ENCODE results near the gene WDFY1.

Gene WDFY1

GRCh38 chr2:223944703-223945531 lies at the start of gene WDFY1:
Gene WDFY1 (minus strand): TSS chr2:223945335. CDS start chr2:223945284, 51 bp downstream.
- Histone ChIP-seq H3K36me3 (ENCODE audit: insufficient read depth, low read length) (peaks cover 3% of the 10 kb centered on the region; the same call in 1 of the 2 replicates), H3K4me1 (ENCODE audit: control insufficient read depth, insufficient read depth, low read length, unreplicated experiment) (peaks cover 13% of the 10 kb centered on the region), H2AFZ (ENCODE audit: low read length, unreplicated experiment) (peak within 1 kb of the TSS; percentile 87), H3K27ac (ENCODE audit: low read depth, low read length) (peak within 1 kb of the TSS; percentile 81), H3K79me2 (ENCODE audit: control insufficient read depth, insufficient read depth, low read length, unreplicated experiment) (peaks cover 42% of the 10 kb centered on the region), H3K4me3 (ENCODE audit: low read depth, low read length) (peak within 1 kb of the TSS; percentile 87), H3K27me3 (ENCODE audit: insufficient read depth, low read length) (no peaks in the 10 kb centered on the region)

- Histone ChIP-seq H3K4me1 (ENCODE audit: control insufficient read depth, insufficient read depth, low read length, unreplicated experiment) (peaks cover 26% of the 10 kb centered on the region), H3K4me3 (ENCODE audit: low read depth, low read length) (no peak overlapping the region), H3K27ac (ENCODE audit: low read depth, low read length) (peak overlapping the region; percentile 62), H3K79me2 (ENCODE audit: control insufficient read depth, insufficient read depth, low read length, unreplicated experiment) (peaks cover 12% of the 10 kb centered on the region), H2AFZ (ENCODE audit: low read length, unreplicated experiment) (no peak overlapping the region), H3K27me3 (ENCODE audit: insufficient read depth, low read length) (no peaks in the 10 kb centered on the region), H3K36me3 (ENCODE audit: insufficient read depth, low read length) (peaks cover 32% of the 10 kb centered on the region)
Measured at GRCh38 chr2:223994562-223995162, 49.5 kb upstream of the WDFY1 start.

DNA sequence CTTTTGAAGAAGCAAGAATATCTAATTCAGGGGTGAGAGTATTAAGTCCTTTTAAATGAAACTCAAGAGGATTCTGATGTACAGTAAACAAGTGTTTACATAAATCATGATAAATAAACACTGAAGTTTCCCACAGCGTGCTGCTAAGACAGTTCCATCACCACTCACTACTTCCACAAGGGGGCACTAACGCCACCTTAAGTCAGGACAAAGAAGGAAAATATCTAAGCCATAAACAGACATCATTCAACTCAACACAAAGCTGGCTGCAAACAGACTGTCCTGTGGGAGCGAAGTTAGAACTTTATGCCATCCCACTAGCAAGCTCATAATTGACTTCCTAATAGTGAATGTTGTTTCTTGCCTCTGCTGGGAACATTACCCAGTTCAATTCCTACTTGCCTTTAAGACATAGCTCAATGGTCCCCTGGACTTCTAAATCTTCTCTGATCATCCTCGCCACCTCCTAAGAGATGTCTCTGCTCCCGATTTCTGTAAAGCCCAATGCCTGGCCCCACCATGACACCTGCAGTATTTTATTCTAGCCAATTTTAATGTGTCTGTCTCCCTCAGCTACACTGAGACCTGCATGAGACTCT lies 48.6 kb upstream of the WDFY1 start:
- H3K27me3 ChIP-seq (ENCODE audit: insufficient read depth, low read length) = no peaks in the 10 kb centered on the region
- no peak overlapping the region for H3K4me3 ChIP-seq (ENCODE audit: low read depth, low read length)
- H3K36me3 ChIP-seq (ENCODE audit: insufficient read depth, low read length) = peaks cover 32% of the 10 kb centered on the region
- H3K27ac ChIP-seq (ENCODE audit: low read depth, low read length) = peak overlapping the region; percentile 32; the same call in 1 of the 2 replicates
- H3K4me1 ChIP-seq (ENCODE audit: control insufficient read depth, insufficient read depth, low read length, unreplicated experiment) = peaks cover 26% of the 10 kb centered on the region
- H2AFZ ChIP-seq (ENCODE audit: low read length, unreplicated experiment) = no peak overlapping the region
- H3K79me2 ChIP-seq (ENCODE audit: control insufficient read depth, insufficient read depth, low read length, unreplicated experiment) = peaks cover 11% of the 10 kb centered on the region

DNA sequence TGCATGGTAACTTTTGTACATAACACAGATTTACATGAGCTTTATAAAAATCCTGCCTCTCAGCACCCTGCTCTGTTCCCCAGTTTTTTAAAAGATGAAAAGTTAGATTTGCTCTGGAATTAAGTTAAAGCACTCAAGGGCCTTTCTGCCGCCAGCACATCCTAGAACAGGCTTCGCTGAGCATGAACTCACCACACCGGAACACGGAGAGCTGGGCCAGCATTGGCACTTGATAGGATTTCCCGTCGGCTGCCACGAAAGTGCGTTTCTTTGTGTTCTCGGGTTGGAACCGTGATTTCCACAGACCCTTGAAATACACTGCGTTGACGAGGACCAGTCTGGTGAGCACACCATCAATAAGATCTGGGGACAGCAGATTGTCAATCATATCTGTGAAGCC lies 46.5 kb upstream of the WDFY1 start:
- peaks cover 22% of the 10 kb centered on the region for H3K36me3 ChIP-seq (ENCODE audit: insufficient read depth, low read length)

DNA sequence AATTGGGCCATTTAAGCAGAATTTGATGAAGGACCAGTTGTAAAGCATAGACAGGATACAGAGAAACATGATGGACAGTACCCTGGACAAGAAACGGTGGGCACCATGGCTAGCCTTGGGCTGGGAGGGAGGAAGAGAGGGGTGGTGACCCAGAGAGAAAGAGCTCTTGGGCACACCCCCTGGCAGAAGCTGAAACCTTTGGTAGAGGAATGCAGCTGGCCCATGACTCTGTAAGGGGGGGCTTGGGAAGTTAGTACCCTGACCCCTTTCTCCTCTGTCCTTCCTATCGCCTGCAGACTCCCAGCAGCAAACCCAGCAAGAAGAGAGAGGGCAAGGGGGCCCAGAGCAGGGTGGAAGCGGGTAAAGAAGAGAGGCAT lies 44.7 kb upstream of the WDFY1 start:
- Histone ChIP-seq H3K4me3 (ENCODE audit: low read depth, low read length) (no peak overlapping the region), H2AFZ (ENCODE audit: low read length, unreplicated experiment) (no peak overlapping the region), H3K36me3 (ENCODE audit: insufficient read depth, low read length) (peaks cover 17% of the 10 kb centered on the region), H3K27ac (ENCODE audit: low read depth, low read length) (no peak overlapping the region), H3K27me3 (ENCODE audit: insufficient read depth, low read length) (no peaks in the 10 kb centered on the region), H3K79me2 (ENCODE audit: control insufficient read depth, insufficient read depth, low read length, unreplicated experiment) (no peaks in the 10 kb centered on the region), H3K4me1 (ENCODE audit: control insufficient read depth, insufficient read depth, low read length, unreplicated experiment) (peaks cover 8% of the 10 kb centered on the region)

More for the DNA sequence above, 46.5 kb upstream of the WDFY1 start:
- peaks cover 15% of the 10 kb centered on the region for H3K4me1 ChIP-seq (ENCODE audit: control insufficient read depth, insufficient read depth, low read length, unreplicated experiment)
- no peak overlapping the region for H3K4me3 ChIP-seq (ENCODE audit: low read depth, low read length)
- H2AFZ ChIP-seq (ENCODE audit: low read length, unreplicated experiment) = no peak overlapping the region
- no peaks in the 10 kb centered on the region for H3K27me3 ChIP-seq (ENCODE audit: insufficient read depth, low read length)
- H3K27ac ChIP-seq (ENCODE audit: low read depth, low read length) = no peak overlapping the region
- H3K79me2 ChIP-seq (ENCODE audit: control insufficient read depth, insufficient read depth, low read length, unreplicated experiment) = peaks cover 4% of the 10 kb centered on the region

DNA sequence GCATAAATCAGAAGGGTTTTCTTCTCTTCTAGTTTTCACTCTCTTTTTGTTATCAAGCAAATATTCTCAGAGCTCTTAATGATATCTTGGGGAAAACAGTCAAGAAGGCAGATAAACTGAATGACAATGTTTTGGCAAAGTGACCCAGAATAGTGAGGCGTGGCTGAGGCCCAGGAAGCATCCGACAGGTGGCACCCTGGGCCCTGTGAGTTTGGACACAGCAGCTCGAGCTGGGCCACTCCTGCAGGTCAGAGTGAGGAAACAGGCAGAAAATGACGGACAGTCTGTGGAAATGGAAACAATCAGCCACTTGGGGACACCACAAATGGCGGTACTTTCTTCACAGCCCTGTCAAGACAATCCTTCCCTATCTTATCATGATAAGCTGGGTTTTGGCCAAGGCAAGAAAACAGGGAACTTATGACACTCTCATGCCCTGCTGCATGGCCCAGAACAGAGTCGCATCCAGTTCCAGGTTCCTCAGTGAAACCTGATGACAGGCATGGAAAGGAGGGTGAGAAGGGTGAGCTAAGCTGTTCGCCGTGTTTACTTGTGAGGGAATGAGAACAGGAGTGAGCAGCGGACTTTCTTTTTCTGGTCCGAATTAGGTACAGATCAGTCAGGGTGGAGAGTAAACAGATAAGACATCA lies 44.2 kb upstream of the WDFY1 start:
- Histone ChIP-seq H3K4me1 (ENCODE audit: control insufficient read depth, insufficient read depth, low read length, unreplicated experiment) (peaks cover 6% of the 10 kb centered on the region), H3K4me3 (ENCODE audit: low read depth, low read length) (no peak overlapping the region), H3K27me3 (ENCODE audit: insufficient read depth, low read length) (no peaks in the 10 kb centered on the region), H3K36me3 (ENCODE audit: insufficient read depth, low read length) (peaks cover 22% of the 10 kb centered on the region), H3K79me2 (ENCODE audit: control insufficient read depth, insufficient read depth, low read length, unreplicated experiment) (no peaks in the 10 kb centered on the region), H3K27ac (ENCODE audit: low read depth, low read length) (no peak overlapping the region), H2AFZ (ENCODE audit: low read length, unreplicated experiment) (no peak overlapping the region)

GRCh38 chr2:223981241-223981640 lies 36.1 kb upstream of the WDFY1 start:
- peaks cover 35% of the 10 kb centered on the region for H3K4me1 ChIP-seq (ENCODE audit: control insufficient read depth, insufficient read depth, low read length, unreplicated experiment)
- H2AFZ ChIP-seq (ENCODE audit: low read length, unreplicated experiment) = no peak overlapping the region
- no peak overlapping the region for H3K27ac ChIP-seq (ENCODE audit: low read depth, low read length)
- H3K36me3 ChIP-seq (ENCODE audit: insufficient read depth, low read length) = peaks cover 55% of the 10 kb centered on the region
- no peaks in the 10 kb centered on the region for H3K27me3 ChIP-seq (ENCODE audit: insufficient read depth, low read length)
- H3K79me2 ChIP-seq (ENCODE audit: control insufficient read depth, insufficient read depth, low read length, unreplicated experiment) = no peaks in the 10 kb centered on the region
- no peak overlapping the region for H3K4me3 ChIP-seq (ENCODE audit: low read depth, low read length)

- Histone ChIP-seq H3K4me1 (ENCODE audit: control insufficient read depth, insufficient read depth, low read length, unreplicated experiment) (peaks cover 35% of the 10 kb centered on the region), H3K27ac (ENCODE audit: low read depth, low read length) (no peak overlapping the region), H3K36me3 (ENCODE audit: insufficient read depth, low read length) (peaks cover 54% of the 10 kb centered on the region), H3K4me3 (ENCODE audit: low read depth, low read length) (no peak overlapping the region), H3K27me3 (ENCODE audit: insufficient read depth, low read length) (no peaks in the 10 kb centered on the region), H3K79me2 (ENCODE audit: control insufficient read depth, insufficient read depth, low read length, unreplicated experiment) (no peaks in the 10 kb centered on the region), H2AFZ (ENCODE audit: low read length, unreplicated experiment) (no peak overlapping the region)
Measured at GRCh38 chr2:223980803-223981202, 35.7 kb upstream of the WDFY1 start.

- Histone ChIP-seq H3K36me3 (ENCODE audit: insufficient read depth, low read length) (peaks cover 57% of the 10 kb centered on the region), H3K79me2 (ENCODE audit: control insufficient read depth, insufficient read depth, low read length, unreplicated experiment) (no peaks in the 10 kb centered on the region), H3K4me3 (ENCODE audit: low read depth, low read length) (no peak overlapping the region), H3K27me3 (ENCODE audit: insufficient read depth, low read length) (no peaks in the 10 kb centered on the region), H3K27ac (ENCODE audit: low read depth, low read length) (no peak overlapping the region), H2AFZ (ENCODE audit: low read length, unreplicated experiment) (no peak overlapping the region), H3K4me1 (ENCODE audit: control insufficient read depth, insufficient read depth, low read length, unreplicated experiment) (peaks cover 35% of the 10 kb centered on the region)
Measured at GRCh38 chr2:223980397-223980735, 35.2 kb upstream of the WDFY1 start.

DNA sequence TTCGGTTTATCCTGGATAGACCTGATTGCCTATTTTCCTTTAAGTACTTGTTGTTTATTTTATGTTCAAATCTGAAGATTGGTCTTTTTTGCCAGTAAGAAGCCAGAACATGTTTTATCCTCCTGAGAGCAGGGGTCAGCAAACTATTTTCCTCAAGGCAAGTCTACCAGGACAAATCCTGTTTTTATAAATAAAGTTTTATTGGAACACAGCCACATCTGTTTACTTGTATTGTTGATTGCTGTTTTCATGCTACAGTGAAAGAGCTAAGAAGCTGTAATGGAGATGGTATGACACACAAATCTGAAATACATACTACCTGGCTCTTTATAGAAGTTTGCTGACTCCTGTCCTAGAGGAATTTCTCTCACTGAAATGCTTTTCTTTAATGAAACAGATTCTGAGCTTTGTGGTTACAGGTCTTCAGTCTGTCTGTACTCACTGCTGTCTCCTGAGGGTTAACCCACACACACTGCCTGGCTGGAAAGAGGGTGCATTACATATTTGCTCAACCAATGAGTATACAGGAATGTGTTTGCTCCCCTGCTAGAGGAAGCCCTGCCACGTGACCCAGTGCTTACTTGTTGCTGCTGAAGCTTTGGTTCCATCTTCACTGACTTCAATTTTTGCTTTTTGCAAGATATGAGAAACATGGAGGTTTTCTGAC lies 34.7 kb upstream of the WDFY1 start:
- H3K4me1 ChIP-seq (ENCODE audit: control insufficient read depth, insufficient read depth, low read length, unreplicated experiment) = peaks cover 35% of the 10 kb centered on the region
- no peak overlapping the region for H2AFZ ChIP-seq (ENCODE audit: low read length, unreplicated experiment)
- H3K27ac ChIP-seq (ENCODE audit: low read depth, low read length) = peak overlapping the region; percentile 10; the same call in 1 of the 2 replicates
- H3K79me2 ChIP-seq (ENCODE audit: control insufficient read depth, insufficient read depth, low read length, unreplicated experiment) = no peaks in the 10 kb centered on the region
- H3K27me3 ChIP-seq (ENCODE audit: insufficient read depth, low read length) = no peaks in the 10 kb centered on the region
- H3K4me3 ChIP-seq (ENCODE audit: low read depth, low read length) = no peak overlapping the region
- peaks cover 57% of the 10 kb centered on the region for H3K36me3 ChIP-seq (ENCODE audit: insufficient read depth, low read length)

Data from ACC112 (cell line).